ENCODE data around the gene PRKG1.

The PRKG1 gene

GRCh38 chr10:52105301-52105700, 1031.0 kb downstream of the PRKG1 start:
- Histone ChIP-seq H2AK5ac (ENCODE audit: low read length) (no peak overlapping the region), H3K4me3 (ENCODE audit: low read depth, low read length) (no peak overlapping the region), H3K27ac (ENCODE audit: low read depth, low read length) (no peak overlapping the region), H3K4me1 (ENCODE audit: control insufficient read depth in 1 of 2, insufficient read depth in 2 of 2, low read length in 2 of 2) (no peaks in the 10 kb centered on the region), H3K79me2 (ENCODE audit: control insufficient read depth, insufficient read depth, low read length, poor library complexity) (no peaks in the 10 kb centered on the region), H2BK5ac (ENCODE audit: low read depth, low read length, poor library complexity) (no peak overlapping the region), H2AFZ (ENCODE audit: insufficient read depth, low read length, poor library complexity) (no peak overlapping the region), H4K8ac (ENCODE audit: low read depth, low read length) (no peak overlapping the region), H3K14ac (ENCODE audit: low read length) (no peak overlapping the region), H3K23ac (ENCODE audit: low read length) (no peak overlapping the region), H3K9ac (ENCODE audit: low read length) (no peak overlapping the region), H3K27me3 (ENCODE audit: insufficient read depth, low read length) (no peaks in the 10 kb centered on the region), H2BK120ac (ENCODE audit: insufficient read depth, low read length, poor library complexity) (no peak overlapping the region), H3K36me3 (ENCODE audit: control insufficient read depth in 1 of 2, insufficient read depth in 2 of 2, low read length in 2 of 2) (no peaks in the 10 kb centered on the region), H3K4me2 (ENCODE audit: low read length) (no peak overlapping the region), H3K9me3 (ENCODE audit: insufficient read depth, low read depth, low read length) (no peaks in the 10 kb centered on the region), H4K12ac (ENCODE audit: low read depth, low read length) (no peak overlapping the region), H3K79me1 (ENCODE audit: low read length) (no peaks in the 10 kb centered on the region), H2BK12ac (ENCODE audit: low read length) (no peak overlapping the region), H4K91ac (ENCODE audit: low read depth, low read length) (no peak overlapping the region), H3K18ac (ENCODE audit: low read length) (no peak overlapping the region), H3K4ac (ENCODE audit: low read depth, low read length) (no peak overlapping the region)
- no CpG with 5 or more reads among the region's 9 CpGs for WGBS (ENCODE audit: extremely low coverage, insufficient coverage, insufficient read length)
- DNase-seq: no peak

- WGBS (ENCODE audit: extremely low coverage, insufficient coverage, insufficient read length): no CpG with 5 or more reads among the region's 4 CpGs
Measured at GRCh38 chr10:52106011-52106410, 1031.7 kb downstream of the PRKG1 start.

DNA sequence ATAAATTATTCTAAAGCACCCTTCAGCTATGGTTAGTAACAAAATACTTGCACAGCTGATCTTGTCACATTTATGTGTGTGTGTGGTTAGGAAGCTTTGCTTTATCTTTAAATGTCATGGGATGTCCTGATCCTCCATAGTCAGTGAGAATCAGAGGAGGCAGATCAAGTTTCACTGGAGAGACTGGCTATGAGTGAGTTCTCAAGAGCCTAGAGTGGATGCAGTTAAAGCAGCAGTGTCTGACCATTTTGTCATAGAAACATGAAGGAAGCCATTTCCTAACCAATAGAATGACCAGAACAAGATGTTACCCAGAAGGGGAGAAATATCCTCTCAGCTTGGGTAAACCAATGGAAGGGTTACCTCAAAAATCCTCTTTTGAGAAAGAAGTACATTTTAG, 1032.6 kb downstream of the PRKG1 start:
- Histone ChIP-seq H3K79me2 (ENCODE audit: control insufficient read depth, insufficient read depth, low read length, poor library complexity) (no peaks in the 10 kb centered on the region), H3K27ac (ENCODE audit: low read depth, low read length) (no peak overlapping the region), H2AK5ac (ENCODE audit: low read length) (no peak overlapping the region), H2BK12ac (ENCODE audit: low read length) (no peak overlapping the region), H2AFZ (ENCODE audit: insufficient read depth, low read length, poor library complexity) (no peak overlapping the region), H3K36me3 (ENCODE audit: control insufficient read depth in 1 of 2, insufficient read depth in 2 of 2, low read length in 2 of 2) (no peaks in the 10 kb centered on the region), H2BK120ac (ENCODE audit: insufficient read depth, low read length, poor library complexity) (no peak overlapping the region), H3K18ac (ENCODE audit: low read length) (no peak overlapping the region), H4K91ac (ENCODE audit: low read depth, low read length) (no peak overlapping the region), H3K4me3 (ENCODE audit: low read depth, low read length) (no peak overlapping the region), H3K9me3 (ENCODE audit: insufficient read depth, low read depth, low read length) (no peaks in the 10 kb centered on the region), H3K4ac (ENCODE audit: low read depth, low read length) (no peak overlapping the region), H3K4me2 (ENCODE audit: low read length) (no peak overlapping the region), H3K27me3 (ENCODE audit: insufficient read depth, low read length) (no peaks in the 10 kb centered on the region), H3K79me1 (ENCODE audit: low read length) (no peaks in the 10 kb centered on the region), H3K14ac (ENCODE audit: low read length) (no peak overlapping the region), H4K12ac (ENCODE audit: low read depth, low read length) (no peak overlapping the region), H3K23ac (ENCODE audit: low read length) (no peak overlapping the region), H3K9ac (ENCODE audit: low read length) (no peak overlapping the region), H4K8ac (ENCODE audit: low read depth, low read length) (no peak overlapping the region), H3K4me1 (ENCODE audit: control insufficient read depth in 1 of 2, insufficient read depth in 2 of 2, low read length in 2 of 2) (no peaks in the 10 kb centered on the region), H2BK5ac (ENCODE audit: low read depth, low read length, poor library complexity) (no peak overlapping the region)
- no peak for DNase-seq

More at GRCh38 chr10:52106011-52106410, 1031.7 kb downstream of the PRKG1 start:
- H3K27me3 ChIP-seq (ENCODE audit: insufficient read depth, low read length): no peaks in the 10 kb centered on the region
- DNase-seq: no peak
- H4K12ac ChIP-seq (ENCODE audit: low read depth, low read length): no peak overlapping the region
- no peaks in the 10 kb centered on the region for H3K4me1 ChIP-seq (ENCODE audit: control insufficient read depth in 1 of 2, insufficient read depth in 2 of 2, low read length in 2 of 2)
- no peak overlapping the region for H3K18ac ChIP-seq (ENCODE audit: low read length)
- no peak overlapping the region for H3K4me2 ChIP-seq (ENCODE audit: low read length)
- no peak overlapping the region for H3K14ac ChIP-seq (ENCODE audit: low read length)
- H3K4me3 ChIP-seq (ENCODE audit: low read depth, low read length): no peak overlapping the region
- no peak overlapping the region for H2AFZ ChIP-seq (ENCODE audit: insufficient read depth, low read length, poor library complexity)
- H3K4ac ChIP-seq (ENCODE audit: low read depth, low read length): no peak overlapping the region
- H3K79me2 ChIP-seq (ENCODE audit: control insufficient read depth, insufficient read depth, low read length, poor library complexity): no peaks in the 10 kb centered on the region
- H3K9ac ChIP-seq (ENCODE audit: low read length): no peak overlapping the region
- no peaks in the 10 kb centered on the region for H3K79me1 ChIP-seq (ENCODE audit: low read length)
- no peak overlapping the region for H2BK120ac ChIP-seq (ENCODE audit: insufficient read depth, low read length, poor library complexity)
- H3K9me3 ChIP-seq (ENCODE audit: insufficient read depth, low read depth, low read length): no peaks in the 10 kb centered on the region
- H2AK5ac ChIP-seq (ENCODE audit: low read length): no peak overlapping the region
- H3K27ac ChIP-seq (ENCODE audit: low read depth, low read length): no peak overlapping the region
- H2BK5ac ChIP-seq (ENCODE audit: low read depth, low read length, poor library complexity): no peak overlapping the region
- no peaks in the 10 kb centered on the region for H3K36me3 ChIP-seq (ENCODE audit: control insufficient read depth in 1 of 2, insufficient read depth in 2 of 2, low read length in 2 of 2)
- H2BK12ac ChIP-seq (ENCODE audit: low read length): no peak overlapping the region
- no peak overlapping the region for H3K23ac ChIP-seq (ENCODE audit: low read length)
- no peak overlapping the region for H4K91ac ChIP-seq (ENCODE audit: low read depth, low read length)
- no peak overlapping the region for H4K8ac ChIP-seq (ENCODE audit: low read depth, low read length)

- Histone ChIP-seq H3K14ac (ENCODE audit: low read length) (no peak overlapping the region), H3K9me3 (ENCODE audit: insufficient read depth, low read depth, low read length) (no peaks in the 10 kb centered on the region), H3K79me1 (ENCODE audit: low read length) (no peaks in the 10 kb centered on the region), H4K12ac (ENCODE audit: low read depth, low read length) (no peak overlapping the region), H3K79me2 (ENCODE audit: control insufficient read depth, insufficient read depth, low read length, poor library complexity) (no peaks in the 10 kb centered on the region), H4K8ac (ENCODE audit: low read depth, low read length) (no peak overlapping the region), H3K23ac (ENCODE audit: low read length) (no peak overlapping the region), H3K4me2 (ENCODE audit: low read length) (no peak overlapping the region), H3K4ac (ENCODE audit: low read depth, low read length) (no peak overlapping the region), H3K4me3 (ENCODE audit: low read depth, low read length) (no peak overlapping the region), H3K4me1 (ENCODE audit: control insufficient read depth in 1 of 2, insufficient read depth in 2 of 2, low read length in 2 of 2) (no peaks in the 10 kb centered on the region), H2BK120ac (ENCODE audit: insufficient read depth, low read length, poor library complexity) (no peak overlapping the region), H2AK5ac (ENCODE audit: low read length) (no peak overlapping the region), H3K36me3 (ENCODE audit: control insufficient read depth in 1 of 2, insufficient read depth in 2 of 2, low read length in 2 of 2) (no peaks in the 10 kb centered on the region), H2BK5ac (ENCODE audit: low read depth, low read length, poor library complexity) (no peak overlapping the region), H3K9ac (ENCODE audit: low read length) (no peak overlapping the region), H3K18ac (ENCODE audit: low read length) (no peak overlapping the region), H3K27ac (ENCODE audit: low read depth, low read length) (no peak overlapping the region), H2AFZ (ENCODE audit: insufficient read depth, low read length, poor library complexity) (no peak overlapping the region), H4K91ac (ENCODE audit: low read depth, low read length) (no peak overlapping the region), H3K27me3 (ENCODE audit: insufficient read depth, low read length) (no peaks in the 10 kb centered on the region), H2BK12ac (ENCODE audit: low read length) (no peak overlapping the region)
- no peak for DNase-seq
- no CpG with 5 or more reads among the region's 1 CpG for WGBS (ENCODE audit: extremely low coverage, insufficient coverage, insufficient read length)
Measured at GRCh38 chr10:52108236-52108635, 1033.9 kb downstream of the PRKG1 start.

Data from trophoblast cell (in vitro differentiated cells and primary cell).